Urinary bladder (tissue), 4 donors: ENCODE measurements around the gene DTYMK. TPM values are rescaled to one million over a fixed set of nuclear protein-coding genes. Genes with fewer than 3 reads are reported as not detected.
"Not testable (repeated sequence)": the region's sequence is repeated elsewhere in the genome, so short reads cannot be mapped to it uniquely, and the experiment has no call there.

Source experiments
- DNase-seq: peaks from one replicate; pipeline ENCODE4 v3.0.0-alpha.2; 2015; ENCODE audit errors: extremely low spot score
- H3K27ac ChIP-seq: one replicate; pipeline ENCODE4 v1.5.1; 2013; ENCODE audit warnings: low read depth, mild to moderate bottlenecking, moderate library complexity
- H3K36me3 ChIP-seq: one replicate; pipeline ENCODE4 v1.6.1; 2013; ENCODE audit warnings: mild to moderate bottlenecking, moderate library complexity; ENCODE audit not compliant: insufficient read depth
- H3K4me1 ChIP-seq: one replicate; pipeline ENCODE4 v1.6.1; 2013; ENCODE audit warnings: mild to moderate bottlenecking, moderate library complexity; ENCODE audit not compliant: insufficient read depth
- H3K4me3 ChIP-seq: one replicate; pipeline ENCODE4 v1.5.1; 2013; ENCODE audit warnings: low read depth, low read length
- WGBS: extraction: QIAGEN DNeasy Blood & Tissue Kit; methylation state at CpG from one replicate; pipeline ENCODE4 v1.1.7; 2013; 5-methylcytosine and 5-hydroxymethylcytosine counted together
- polyA plus RNA-seq: library from polyadenylated mRNA; stranded (reverse); fragments of 200-250 nt; gene quantifications from one replicate; pipeline ENCODE4 v1.2.3, GENCODE V29; 2013
- total RNA-seq: library from RNA; depleted of rRNA; stranded (reverse); fragments of >200 nt; gene quantifications from one replicate; pipeline ENCODE4 v1.2.3, GENCODE V29; 2014
- donor health status: healthy with polysubstance abuse.
- donor health status: healthy.

Gene DTYMK
- total and polyA plus RNA-seq, 2 donors = 12.7 to 20.0 TPM

DNA sequence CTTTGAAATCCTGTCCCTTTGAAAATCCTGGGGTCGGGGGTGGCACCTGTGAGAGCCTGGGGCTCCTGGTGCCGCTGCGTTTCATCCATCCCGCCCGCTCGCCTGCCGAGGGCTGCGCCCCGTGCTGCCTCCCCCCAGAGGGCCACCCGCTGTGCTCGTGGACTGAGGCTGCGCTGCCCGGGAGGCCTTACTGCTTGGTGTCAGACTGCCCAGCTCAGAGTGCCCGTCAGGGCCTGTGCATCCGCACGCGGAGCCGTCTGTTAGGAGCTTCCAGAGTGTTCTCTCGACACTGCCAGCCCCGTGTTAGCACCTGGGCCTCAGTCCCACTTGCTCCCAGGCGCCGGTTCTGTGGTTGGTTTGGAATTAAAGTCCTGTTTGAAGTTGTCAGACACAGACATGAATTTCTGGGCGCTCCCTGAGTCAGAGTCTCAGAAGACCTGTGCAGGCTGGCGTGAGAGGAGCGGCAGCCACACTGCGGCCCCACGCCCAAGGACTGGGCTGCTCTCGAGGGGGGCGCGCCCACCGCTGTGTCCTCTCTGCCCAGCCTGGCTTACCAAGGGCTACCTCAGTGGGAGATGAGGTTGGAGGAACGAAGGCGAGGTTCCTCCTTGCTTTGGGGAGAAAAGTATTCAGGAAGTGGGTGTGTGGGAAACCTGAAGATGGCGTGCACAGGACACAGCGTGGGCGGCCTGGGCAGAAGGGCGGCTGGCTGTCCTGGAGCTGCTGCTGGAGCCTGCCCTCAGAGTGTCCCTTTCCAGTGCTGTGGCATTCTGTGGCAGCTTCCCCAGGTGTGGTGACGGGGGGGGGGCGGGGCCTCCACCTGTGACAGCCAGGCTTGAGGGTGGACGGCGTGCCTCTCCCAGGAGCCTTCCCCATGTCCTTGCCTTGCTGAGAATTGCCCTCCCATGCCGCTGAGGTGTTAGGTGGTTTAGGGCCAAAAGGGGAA lies 14.1 kb downstream of the DTYMK start:
- WGBS = 91% methylated on average over 42 of the region's 42 CpGs
- H3K27ac ChIP-seq = no peak overlapping the region
- H3K36me3 ChIP-seq = peaks cover 8% of the 10 kb centered on the region
- no peak overlapping the region for H3K4me3 ChIP-seq
- no peak for DNase-seq
- H3K4me1 ChIP-seq = no peaks in the 10 kb centered on the region

DNA sequence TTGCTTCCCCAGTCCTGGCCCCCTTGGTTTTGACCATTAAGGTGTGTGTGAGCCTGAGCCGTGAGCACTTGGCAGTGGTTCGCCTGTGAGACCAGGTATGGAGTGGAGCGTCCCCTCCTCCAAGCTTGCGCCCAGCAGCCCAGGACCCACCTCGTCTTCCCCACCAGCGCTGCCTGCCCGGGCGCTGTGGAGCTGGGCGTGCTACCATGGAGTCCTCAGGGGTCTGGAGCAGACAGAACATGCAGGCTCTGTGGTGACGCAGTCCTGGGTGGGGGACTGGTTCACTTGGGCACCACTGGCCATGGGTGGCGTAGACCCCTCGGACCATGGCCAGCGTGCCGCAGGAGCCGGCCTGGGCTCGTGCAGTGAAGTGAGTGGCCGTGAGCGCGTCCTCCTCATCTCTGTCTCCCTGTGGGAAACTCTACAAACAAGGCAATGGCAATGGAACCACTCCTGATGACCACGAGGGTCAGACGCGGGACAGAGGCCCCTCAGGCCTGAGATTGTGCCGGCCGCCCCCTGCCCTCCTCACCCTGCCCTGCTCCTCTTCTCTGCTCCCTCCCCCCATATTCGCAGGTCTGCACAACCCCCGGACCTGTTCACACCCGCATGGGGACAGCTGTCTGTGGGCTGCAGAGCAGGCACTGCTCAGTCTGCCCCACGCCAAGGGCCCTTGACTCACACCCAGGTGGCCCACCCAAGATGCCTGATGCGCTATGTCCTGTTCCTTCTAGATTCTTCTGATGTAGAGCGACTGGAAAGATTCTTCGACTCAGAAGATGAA lies 15.0 kb downstream of the DTYMK start:
- Histone ChIP-seq H3K4me1 (no peaks in the 10 kb centered on the region), H3K27ac (no peak overlapping the region), H3K36me3 (peaks cover 8% of the 10 kb centered on the region), H3K4me3 (no peak overlapping the region)
- no peak for DNase-seq
- WGBS = 90% methylated on average over 31 of the region's 31 CpGs

DNA sequence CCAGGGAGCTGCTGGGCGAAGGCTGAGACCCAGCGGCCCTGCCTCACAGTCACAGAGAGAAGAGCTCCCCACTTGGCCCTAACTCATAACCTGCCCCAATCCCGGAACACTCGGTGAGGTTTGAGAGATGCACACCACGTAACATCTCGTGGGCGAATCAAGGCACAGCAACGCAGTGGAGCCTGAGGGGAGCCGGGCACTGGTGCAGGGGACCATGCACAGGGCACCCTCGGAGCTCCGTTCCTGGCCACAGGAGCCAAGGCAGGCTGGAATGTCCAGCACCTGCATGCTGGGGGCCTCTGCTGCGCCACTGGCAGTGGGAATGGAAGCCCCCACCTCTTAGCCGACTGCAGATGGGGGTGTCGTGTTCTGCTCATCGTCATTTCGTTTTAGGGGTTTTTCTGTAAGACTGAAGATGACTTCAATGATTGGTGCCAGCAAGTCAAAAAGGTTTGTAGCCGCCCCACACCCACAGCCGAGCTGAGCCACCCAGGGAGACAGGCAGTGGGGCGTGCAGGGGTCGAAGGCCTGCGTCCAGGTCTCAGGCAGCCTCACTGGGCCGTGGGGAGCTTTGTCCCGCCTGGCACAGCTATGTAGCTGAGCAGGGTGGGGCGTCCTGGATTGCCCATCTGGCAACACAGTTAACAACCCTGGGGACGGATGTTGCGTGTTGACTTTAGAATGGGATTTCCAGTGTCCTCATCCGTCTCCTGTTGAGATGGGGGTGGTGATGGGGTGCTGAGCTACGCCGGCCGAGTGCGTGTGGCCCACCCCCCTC lies 16.1 kb downstream of the DTYMK start:
- Histone ChIP-seq H3K36me3 (peaks cover 8% of the 10 kb centered on the region), H3K27ac (no peak overlapping the region), H3K4me1 (no peaks in the 10 kb centered on the region), H3K4me3 (no peak overlapping the region)
- WGBS = 89% methylated on average over 31 of the region's 31 CpGs
- no peak for DNase-seq

DNA sequence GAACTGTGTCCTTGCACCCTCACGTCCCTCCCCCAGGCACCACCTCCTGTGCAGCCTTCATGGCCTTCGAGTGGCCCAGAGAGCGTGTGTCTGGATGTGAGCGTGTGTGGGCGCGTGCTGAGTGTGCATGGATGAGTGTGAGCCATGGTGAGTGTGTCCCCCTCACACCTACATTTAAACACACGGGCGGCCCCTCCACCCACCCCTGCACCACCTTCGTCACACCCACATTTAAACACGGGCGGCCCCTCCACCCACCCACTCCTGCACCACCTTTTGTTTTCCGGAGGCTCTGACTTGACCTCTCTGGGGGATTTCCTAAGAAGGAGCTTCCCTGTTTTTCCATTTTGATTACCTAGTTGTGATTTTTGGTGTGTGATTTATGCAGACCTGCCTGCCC lies 17.8 kb downstream of the DTYMK start:
- no peak overlapping the region for H3K27ac ChIP-seq
- no peak overlapping the region for H3K4me3 ChIP-seq
- no peaks in the 10 kb centered on the region for H3K4me1 ChIP-seq
- H3K36me3 ChIP-seq = peaks cover 8% of the 10 kb centered on the region
- DNase-seq = no peak
- WGBS = 87% methylated on average over 12 of the region's 12 CpGs

DNA sequence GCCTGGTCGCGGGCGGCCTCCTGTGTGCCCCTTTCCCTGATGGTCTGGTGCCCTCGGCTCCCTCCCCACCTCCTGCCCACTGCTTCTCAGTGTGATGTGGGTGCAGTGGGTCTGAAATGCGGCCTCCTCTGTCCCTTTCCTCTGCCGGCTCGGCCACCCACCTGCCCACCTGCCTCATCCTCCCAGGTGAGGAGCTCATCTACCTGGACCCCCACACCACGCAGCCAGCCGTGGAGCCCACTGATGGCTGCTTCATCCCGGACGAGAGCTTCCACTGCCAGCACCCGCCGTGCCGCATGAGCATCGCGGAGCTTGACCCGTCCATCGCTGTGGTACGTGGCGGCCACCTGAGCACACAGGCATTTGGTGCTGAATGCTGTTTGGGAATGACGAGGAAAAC lies 18.3 kb downstream of the DTYMK start:
- no peaks in the 10 kb centered on the region for H3K4me1 ChIP-seq
- H3K27ac ChIP-seq = no peak overlapping the region
- H3K4me3 ChIP-seq = no peak overlapping the region
- peaks cover 8% of the 10 kb centered on the region for H3K36me3 ChIP-seq
- no peak for DNase-seq
- WGBS = 96% methylated on average over 21 of the region's 21 CpGs

DNA sequence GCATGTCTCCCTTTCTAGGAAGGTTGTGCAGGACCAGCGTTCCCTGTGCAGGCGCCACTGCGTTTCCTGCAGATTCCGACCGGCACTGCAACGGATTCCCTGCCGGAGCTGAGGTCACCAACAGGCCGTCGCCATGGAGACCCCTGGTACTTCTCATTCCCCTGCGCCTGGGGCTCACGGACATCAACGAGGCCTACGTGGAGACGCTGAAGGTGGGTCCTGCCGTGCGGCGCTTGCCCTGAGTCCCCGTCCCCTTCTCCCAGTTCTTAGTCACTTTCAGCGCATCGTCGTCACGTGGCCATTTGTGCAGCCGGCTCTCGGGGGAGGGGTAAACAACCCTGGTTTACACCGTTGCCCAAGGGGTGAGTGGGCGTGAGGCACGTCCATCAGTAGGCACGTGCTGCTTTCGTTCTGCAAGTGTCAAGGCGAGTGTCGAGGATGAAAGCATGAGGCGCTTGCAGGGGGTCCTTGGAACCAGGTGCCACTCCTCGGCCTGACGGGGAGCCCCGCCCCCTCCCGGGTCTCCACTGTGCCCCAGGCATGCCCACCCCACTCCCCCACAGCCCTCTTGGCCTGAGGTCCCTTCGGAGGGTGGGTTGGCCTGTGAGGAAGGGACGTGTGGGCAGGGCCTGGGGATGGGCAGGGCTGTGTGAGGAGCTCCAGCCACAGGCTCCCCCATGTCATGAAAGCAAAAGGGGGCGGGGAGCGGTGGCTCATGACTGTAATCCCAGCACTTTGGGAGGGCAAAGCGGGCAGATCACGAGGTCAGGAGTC lies 19.8 kb downstream of the DTYMK start:
- WGBS = 67% methylated on average over 42 of the region's 42 CpGs
- DNase-seq = no peak
- Histone ChIP-seq H3K36me3 (peaks cover 8% of the 10 kb centered on the region), H3K27ac (no peak overlapping the region), H3K4me1 (no peaks in the 10 kb centered on the region), H3K4me3 (no peak overlapping the region)

DNA sequence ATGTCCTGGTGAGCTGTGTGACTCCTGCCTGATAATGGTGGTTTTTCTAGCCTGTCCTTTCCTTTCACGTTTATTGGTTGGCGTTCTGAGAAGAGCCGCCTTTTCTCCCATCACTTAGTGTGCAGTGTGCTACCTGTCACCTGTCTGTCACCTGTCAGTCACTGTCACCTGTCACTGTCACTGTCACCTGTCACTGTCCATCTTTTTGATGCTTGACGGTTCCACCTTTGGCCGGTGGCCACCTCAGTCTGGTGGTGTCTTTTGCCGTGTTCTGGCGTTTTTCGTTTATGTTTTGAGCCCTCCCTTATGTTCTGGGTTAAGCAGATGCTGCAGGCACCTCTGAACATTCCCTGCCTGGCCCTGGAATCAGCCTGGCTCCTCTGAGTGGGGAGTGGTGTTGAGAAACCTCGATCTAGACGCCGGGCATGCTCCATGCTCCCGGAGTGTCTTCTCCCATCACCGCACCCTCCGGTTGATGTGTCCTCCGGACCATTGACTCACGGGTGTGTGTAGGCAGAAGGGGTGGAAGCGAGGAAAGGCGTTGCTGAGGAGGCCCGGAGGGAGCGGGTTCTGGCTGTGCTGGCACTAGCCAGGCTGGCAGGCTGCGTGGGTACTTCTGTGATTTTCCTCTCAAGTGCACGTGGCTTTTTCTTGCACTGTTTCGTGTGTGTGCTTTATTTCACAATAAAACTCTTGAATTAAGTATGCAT lies 20.7 kb downstream of the DTYMK start:
- no peak for DNase-seq
- WGBS = 81% methylated on average over 23 of the region's 23 CpGs
- Histone ChIP-seq H3K36me3 (peaks cover 8% of the 10 kb centered on the region), H3K27ac (no peak overlapping the region), H3K4me1 (no peaks in the 10 kb centered on the region), H3K4me3 (no peak overlapping the region)

DNA sequence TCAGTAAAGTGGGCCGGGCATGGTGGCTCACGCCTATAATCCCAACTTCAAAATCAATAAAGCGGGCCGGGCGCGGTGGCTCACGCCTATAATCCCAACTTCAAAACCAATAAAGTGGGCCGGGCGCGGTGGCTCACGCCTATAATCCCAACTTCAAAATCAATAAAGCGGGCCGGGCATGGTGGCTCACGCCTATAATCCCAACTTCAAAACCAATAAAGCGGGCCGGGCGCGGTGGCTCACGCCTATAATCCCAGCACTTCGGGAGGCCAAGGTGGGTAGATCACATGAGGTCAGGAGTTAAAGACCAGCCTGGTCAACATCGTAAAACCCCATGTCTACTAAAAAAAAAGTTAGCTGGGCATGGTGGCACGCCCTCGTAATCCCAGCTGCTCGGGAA lies 23.9 kb downstream of the DTYMK start:
- H3K27ac ChIP-seq, H3K4me3 ChIP-seq, H3K36me3 ChIP-seq, DNase-seq, H3K4me1 ChIP-seq: not testable (repeated sequence)
- 91% methylated on average over 24 of the region's 24 CpGs for WGBS

DNA sequence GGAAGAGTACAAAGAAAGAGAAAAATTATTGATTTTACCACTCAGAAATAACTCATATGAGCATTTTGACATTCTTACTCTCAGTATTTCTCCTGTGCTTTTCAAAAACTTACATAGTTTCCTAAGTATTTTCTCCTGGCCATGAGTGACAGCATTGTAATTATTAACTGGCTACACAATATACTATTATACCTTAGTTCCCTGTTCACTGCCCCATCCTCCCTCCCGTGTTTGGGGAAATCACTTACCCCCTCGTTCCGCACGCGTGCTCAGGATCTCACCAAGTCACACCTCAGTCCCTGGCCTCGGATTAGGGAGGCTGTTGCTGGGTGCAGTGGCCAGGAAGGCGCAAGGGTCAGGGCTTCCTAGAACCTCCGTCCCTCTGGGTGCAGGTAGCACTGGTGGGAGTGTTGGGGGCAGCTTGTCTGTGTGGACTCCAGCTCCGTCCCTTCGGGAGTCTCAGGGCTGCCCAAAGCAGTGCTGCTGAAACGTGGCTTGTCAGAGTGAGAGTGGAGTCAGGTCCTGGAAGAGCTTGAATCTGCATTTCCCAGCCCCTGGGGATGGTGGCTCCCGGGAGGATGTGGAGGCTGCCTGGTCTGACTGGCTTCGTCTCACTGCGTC lies 25.9 kb downstream of the DTYMK start:
- 95% methylated on average over 14 of the region's 14 CpGs for WGBS
- no peak for DNase-seq
- peaks cover 1% of the 10 kb centered on the region for H3K36me3 ChIP-seq
- H3K4me1 ChIP-seq = no peaks in the 10 kb centered on the region
- H3K4me3 ChIP-seq = no peak overlapping the region
- H3K27ac ChIP-seq = no peak overlapping the region

DNA sequence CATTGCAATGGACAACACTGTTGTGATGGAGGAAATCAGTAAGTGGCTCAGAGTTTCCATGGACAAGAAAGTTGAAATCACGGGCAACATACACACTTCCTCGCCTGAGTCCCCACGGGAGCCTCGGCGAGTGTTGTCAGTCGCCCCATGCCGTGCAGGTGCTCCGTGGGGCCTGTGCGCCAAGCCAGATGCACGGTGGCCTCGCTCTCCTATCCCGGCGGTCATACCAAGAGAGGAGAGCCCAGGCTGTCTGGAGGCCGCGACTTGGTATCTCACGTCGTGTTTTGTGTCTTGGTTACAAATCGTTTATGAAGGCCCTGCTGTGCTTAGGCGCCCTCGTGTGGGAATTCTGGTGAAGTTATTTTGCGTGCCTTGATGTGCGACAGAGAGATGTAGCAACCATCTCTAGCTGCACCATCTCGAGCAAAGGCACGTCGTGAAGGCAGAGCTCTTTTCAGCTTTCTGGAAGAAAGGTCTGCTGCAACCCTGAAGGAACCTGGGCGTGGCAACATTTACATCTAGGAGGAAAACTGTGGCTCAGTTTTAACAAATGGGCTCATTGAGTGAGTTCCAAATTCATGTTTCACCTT lies 27.4 kb downstream of the DTYMK start:
- Histone ChIP-seq H3K4me3 (no peak overlapping the region), H3K27ac (no peak overlapping the region), H3K4me1 (no peaks in the 10 kb centered on the region), H3K36me3 (peaks cover 1% of the 10 kb centered on the region)
- no peak for DNase-seq
- 50% methylated on average over 26 of the region's 26 CpGs for WGBS

DNA sequence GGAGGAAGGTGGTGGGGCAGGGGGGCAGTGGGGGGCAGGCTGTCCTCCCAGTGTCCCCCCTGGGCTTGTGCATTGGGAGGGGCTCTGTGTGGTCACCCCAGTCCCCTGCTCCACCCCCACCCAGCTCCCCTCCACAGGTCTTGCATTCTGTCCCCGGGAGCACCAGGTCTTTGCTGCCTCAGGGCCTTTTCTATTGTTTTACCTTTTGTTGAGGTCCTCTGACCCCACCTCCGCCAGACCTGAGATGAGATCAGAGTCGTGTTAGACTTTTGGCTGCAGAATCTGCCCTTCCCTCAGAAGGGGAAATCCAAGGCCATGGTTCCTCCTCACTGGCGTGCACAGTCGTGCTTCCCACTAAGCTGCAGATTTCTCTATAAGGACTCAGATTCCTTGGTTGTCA lies 28.3 kb downstream of the DTYMK start:
- H3K4me3 ChIP-seq = no peak overlapping the region
- H3K4me1 ChIP-seq = no peaks in the 10 kb centered on the region
- H3K27ac ChIP-seq = no peak overlapping the region
- 77% methylated on average over 5 of the region's 5 CpGs for WGBS
- no peak for DNase-seq
- peaks cover 1% of the 10 kb centered on the region for H3K36me3 ChIP-seq

DNA sequence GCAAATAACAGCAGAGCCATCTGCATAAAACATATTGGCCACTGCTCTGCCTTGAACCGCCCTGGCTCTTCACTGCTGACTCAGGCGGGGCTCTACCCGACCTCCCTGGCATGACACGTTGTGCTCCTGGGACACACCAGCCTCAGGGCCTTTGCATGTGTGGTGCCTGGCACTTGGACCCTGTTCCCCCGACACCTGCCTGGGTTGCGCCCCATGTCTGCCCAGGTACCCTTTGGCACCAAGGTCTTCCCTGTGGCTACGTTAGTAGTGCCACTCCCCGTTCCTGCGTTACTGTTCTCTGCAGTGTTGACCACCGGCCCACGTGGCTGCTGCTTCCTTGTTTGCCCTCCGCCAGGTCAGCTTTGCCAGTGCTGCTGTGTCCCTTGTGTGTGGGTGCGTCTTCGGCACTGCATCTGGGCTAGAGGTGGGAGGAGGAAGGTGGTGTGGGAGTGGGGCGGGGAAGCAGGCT lies 28.8 kb downstream of the DTYMK start:
- 92% methylated on average over 15 of the region's 15 CpGs for WGBS

More for the DNA sequence above, 28.8 kb downstream of the DTYMK start:
- no peaks in the 10 kb centered on the region for H3K4me1 ChIP-seq
- H3K27ac ChIP-seq = no peak overlapping the region
- H3K4me3 ChIP-seq = no peak overlapping the region
- peaks cover 1% of the 10 kb centered on the region for H3K36me3 ChIP-seq
- no peak for DNase-seq
